CD14-positive monocyte (primary cell): Measurements from ENCODE around the gene LPGAT1. TPM values are rescaled to one million over a fixed set of nuclear protein-coding genes. Genes with fewer than 3 reads are reported as not detected.

ENCODE experiments used
- DNase-seq, 3 donors: peaks; one replicate each; pipeline ENCODE4 v3.0.0-alpha.2; 2011 to 2022
- H2AFZ ChIP-seq: 2 replicates; pipeline ENCODE4 v1.6.0; 2012; ENCODE audit warnings: mild to moderate bottlenecking, low read depth, low read length, inconsistent platforms; ENCODE audit not compliant: insufficient read depth, poor library complexity, severe bottlenecking
- H3K27ac ChIP-seq, 2 donors: 1 replicate in 1 of 2; 2 replicates in 1 of 2; pipeline ENCODE4 v1.5.1; 2012 to 2013; ENCODE audit warnings: low read length in 2 of 2, control low read depth in 1 of 2, inconsistent platforms in 1 of 2, low read depth in 1 of 2, mild to moderate bottlenecking in 1 of 2
- H3K27me3 ChIP-seq, 2 donors: one replicate each; pipeline versions ENCODE4 v1.6.0 to v1.6.1; 2011 to 2013; ENCODE audit warnings: low read length in 2 of 2; ENCODE audit not compliant: control insufficient read depth in 2 of 2, insufficient read depth in 2 of 2
- H3K36me3 ChIP-seq, 2 donors: replicated peaks in 1 of 2; 1 replicate in 1 of 2; 2 replicates in 1 of 2; pipeline versions ENCODE4 v1.5.1 to v1.6.1; 2012 to 2013; ENCODE audit warnings: low read length in 2 of 2, control low read depth in 1 of 2, inconsistent platforms in 1 of 2, mild to moderate bottlenecking in 1 of 2; ENCODE audit not compliant: insufficient read depth in 2 of 2, control insufficient read depth in 1 of 2
- H3K4me1 ChIP-seq, 2 donors: 1 replicate in 1 of 2; 2 replicates in 1 of 2; pipeline versions ENCODE4 v1.5.1 to v1.6.1; 2012 to 2013; ENCODE audit warnings: low read length in 2 of 2, control low read depth in 1 of 2, inconsistent platforms in 1 of 2, mild to moderate bottlenecking in 1 of 2, moderate library complexity in 1 of 2; ENCODE audit not compliant: insufficient read depth in 2 of 2, control insufficient read depth in 1 of 2
- H3K4me2 ChIP-seq: replicated peaks from 2 replicates; pipeline ENCODE3; 2012; ENCODE audit warnings: low read length, moderate library complexity, mild to moderate bottlenecking; ENCODE audit not compliant: poor library complexity, severe bottlenecking; ENCODE audit errors: extremely low read depth
- H3K4me3 ChIP-seq, 3 experiments: fragments of 200-600 bp in 1 of 3; sonication (generic) in 1 of 3; replicated peaks in 1 of 3; 1 replicate in 2 of 3; 2 replicates in 1 of 3; pipeline ENCODE4 v1.5.1; 2011 to 2013; ENCODE audit warnings: low read length in 3 of 3, mild to moderate bottlenecking in 3 of 3, control low read depth in 2 of 3, low read depth in 2 of 3, inconsistent platforms in 1 of 3, moderate library complexity in 1 of 3
- H3K79me2 ChIP-seq: 2 replicates; pipeline ENCODE4 v1.6.0; 2012; ENCODE audit warnings: mild to moderate bottlenecking, control low read depth, inconsistent platforms, low read length, moderate library complexity; ENCODE audit not compliant: insufficient read depth
- H3K9ac ChIP-seq: 2 replicates; pipeline ENCODE4 v1.6.0; 2017; ENCODE audit warnings: low read length, mild to moderate bottlenecking; ENCODE audit not compliant: insufficient read depth, poor library complexity, severe bottlenecking
- H3K9me3 ChIP-seq, 2 donors: replicated peaks in 1 of 2; 1 replicate in 1 of 2; 2 replicates in 1 of 2; pipeline versions ENCODE4 v1.5.1 to v1.6.1; 2012 to 2013; ENCODE audit warnings: low read length in 2 of 2, control low read depth in 1 of 2; ENCODE audit not compliant: control insufficient read depth in 1 of 2, insufficient read depth in 1 of 2
- H4K20me1 ChIP-seq: 2 replicates; pipeline ENCODE4 v1.6.0; 2012; ENCODE audit warnings: mild to moderate bottlenecking, low read length, control low read depth, moderate library complexity; ENCODE audit not compliant: insufficient read depth
- H3K27ac Mint-ChIP-seq, 7 donors: one replicate each; pipeline ENCODE4 v1.8.0; 2020; ENCODE audit warnings: mild to moderate bottlenecking in 7 of 7, mixed read lengths in 7 of 7, moderate library complexity in 6 of 7, inconsistent platforms in 2 of 7
- H3K27me3 Mint-ChIP-seq, 3 donors: one replicate each; pipeline ENCODE4 v1.8.0; 2021 to 2022; ENCODE audit warnings: low read depth in 3 of 3, mild to moderate bottlenecking in 3 of 3, mixed read lengths in 3 of 3, moderate library complexity in 3 of 3, inconsistent platforms in 1 of 3
- H3K36me3 Mint-ChIP-seq, 2 donors: one replicate each; pipeline ENCODE4 v1.8.0; 2020; ENCODE audit warnings: mixed read lengths in 2 of 2, inconsistent platforms in 1 of 2, mild to moderate bottlenecking in 1 of 2
- H3K4me1 Mint-ChIP-seq: one replicate; pipeline ENCODE4 v1.8.0; 2020; ENCODE audit warnings: mild to moderate bottlenecking, mixed read lengths
- H3K4me3 Mint-ChIP-seq, 2 donors: one replicate each; pipeline ENCODE4 v1.8.0; 2020; ENCODE audit warnings: mild to moderate bottlenecking in 2 of 2, mixed read lengths in 2 of 2, moderate library complexity in 1 of 2
- H3K9me3 Mint-ChIP-seq, 7 donors: one replicate each; pipeline ENCODE4 v1.8.0; 2020 to 2022; ENCODE audit warnings: mixed read lengths in 7 of 7, mild to moderate bottlenecking in 6 of 7, moderate library complexity in 6 of 7, inconsistent platforms in 2 of 7
- CTCF ChIP-seq: fragments of 200-600 bp; IDR thresholded peaks from one replicate; pipeline ENCODE4 v1.8.0; 2022; ENCODE audit warnings: antibody characterized with exemption, mild to moderate bottlenecking
- WGBS: methylation state at CpG from one replicate; pipeline ENCODE4 v1.1.5; 2013; ENCODE audit warnings: missing lambda C conversion rate; ENCODE audit not compliant: insufficient coverage; 5-methylcytosine and 5-hydroxymethylcytosine counted together
- intact Hi-C, 2 donors: fragments of 100-400 bp; cut with micrococcal nuclease; formaldehyde crosslinking; loops; one replicate each; pipeline versions ENCODE4 v1.15.0 to v1.15.1; 2023
- polyA plus RNA-seq, 3 donors: library from polyadenylated mRNA; depleted of rRNA in 1 of 3; unstranded in 2 of 3; stranded (reverse) in 1 of 3; fragments of 300-500 nt in 2 of 3; fragments of >200 nt in 1 of 3; fragmentation: Illumina TruSeq in 2 of 3; gene quantifications; 1 replicate in 2 of 3; 2 replicates in 1 of 3; pipeline ENCODE4 v1.2.3, GENCODE V29; 2012 to 2021

The LPGAT1 gene
- polyA plus RNA-seq, 3 donors: 19.5 to 52.1 (median 40.2) TPM

DNA sequence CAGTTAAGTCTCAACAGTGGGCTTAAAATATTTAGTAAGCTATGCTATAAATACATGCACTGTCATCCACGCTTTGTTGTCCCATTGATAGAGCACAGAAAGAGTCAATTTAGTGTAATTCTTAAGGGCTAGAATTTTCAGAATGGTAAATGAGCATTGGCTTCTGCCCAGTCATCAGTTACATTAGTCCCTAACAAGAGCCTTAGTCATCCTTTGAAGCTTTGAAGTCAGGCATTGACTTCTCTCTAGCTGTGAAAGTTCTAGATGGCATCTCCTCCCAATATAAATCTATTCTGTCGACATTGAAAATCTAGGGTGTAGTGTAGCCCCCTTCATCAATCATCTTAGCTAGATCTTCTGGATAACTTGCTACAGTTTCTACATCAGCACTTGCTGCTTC is 12.0 kb upstream of the LPGAT1 start:
- Mint-ChIP-seq H3K27me3 (peaks cover 2 to 6% (median 5%) of the 10 kb centered on the region in 3 donors), H3K4me3 (no peak overlapping the region)
- no peak overlapping the region for H3K27ac ChIP-seq

GRCh38 chr1:211839106-211839505 is 8.5 kb upstream of the LPGAT1 start:
- intact Hi-C loops: loop anchor here in 1 of 2 donors (10.0 kb wide), 1 partner anchor 96 kb away; no protein-coding TSS in a partner anchor
- H3K4me2 ChIP-seq: no peak overlapping the region
- peaks cover 5 to 6% (median 6%) of the 10 kb centered on the region in 3 donors for H3K27me3 Mint-ChIP-seq

More for the DNA sequence above, 12.0 kb upstream of the LPGAT1 start:
- intact Hi-C loops: no loop called here
- no peaks in the 10 kb centered on the region for H3K36me3 ChIP-seq
- peaks cover 0 to 2% (median 0%) of the 10 kb centered on the region in 7 donors for H3K9me3 Mint-ChIP-seq
- H3K27ac Mint-ChIP-seq: peak overlapping the region in 1 of 7 donors; percentile 56
- H2AFZ ChIP-seq: peak overlapping the region; percentile 76
- peaks cover 14% of the 10 kb centered on the region for H3K4me1 Mint-ChIP-seq
- no peak overlapping the region for H3K4me3 ChIP-seq
- no peaks in the 10 kb centered on the region for H3K79me2 ChIP-seq
- no peak for DNase-seq
- no CpG with 5 or more reads among the region's 2 CpGs for WGBS
- H3K4me1 ChIP-seq: peaks cover 11 to 13% of the 10 kb centered on the region in 2 donors
- H3K36me3 Mint-ChIP-seq: no peaks in the 10 kb centered on the region
- no peaks in the 10 kb centered on the region for H4K20me1 ChIP-seq
- H3K27me3 ChIP-seq: no peaks in the 10 kb centered on the region
- no peak overlapping the region for H3K9ac ChIP-seq
- no peak for TF ChIP-seq CTCF
- no peaks in the 10 kb centered on the region for H3K9me3 ChIP-seq
- peak overlapping the region; percentile 40 for H3K4me2 ChIP-seq

More at GRCh38 chr1:211839106-211839505, 8.5 kb upstream of the LPGAT1 start:
- H3K4me3 ChIP-seq: no peak overlapping the region
- Mint-ChIP-seq H3K27ac (no peak overlapping the region), H3K36me3 (no peaks in the 10 kb centered on the region), H3K4me3 (no peak overlapping the region), H3K4me1 (peaks cover 14% of the 10 kb centered on the region), H3K9me3 (no peaks in the 10 kb centered on the region)
- H3K9ac ChIP-seq: no peak overlapping the region
- H2AFZ ChIP-seq: no peak overlapping the region
- H3K79me2 ChIP-seq: no peaks in the 10 kb centered on the region
- H4K20me1 ChIP-seq: no peaks in the 10 kb centered on the region
- no CpG with 5 or more reads among the region's 1 CpG for WGBS
- H3K36me3 ChIP-seq: no peaks in the 10 kb centered on the region
- no peaks in the 10 kb centered on the region for H3K9me3 ChIP-seq
- peaks cover 11 to 13% of the 10 kb centered on the region in 2 donors for H3K4me1 ChIP-seq
- no peak for DNase-seq
- TF ChIP-seq CTCF: no peak
- no peaks in the 10 kb centered on the region for H3K27me3 ChIP-seq
- no peak overlapping the region for H3K27ac ChIP-seq
